Hepatocyte (in vitro differentiated cells): ENCODE measurements around the gene GCGR. TPM values are rescaled to one million over a fixed set of nuclear protein-coding genes. Genes with fewer than 3 reads are reported as not detected.

ENCODE experiments used
- DNase-seq: peaks from one replicate; pipeline ENCODE4 v3.0.0-alpha.2; 2016; ENCODE audit warnings: low spot score
- H2AFZ ChIP-seq: fragments of 200-600 bp; sonication (generic); 2 replicates; pipeline ENCODE4 v1.6.0; 2016; ENCODE audit warnings: antibody characterized with exemption, mild to moderate bottlenecking
- H3K27ac ChIP-seq: fragments of 200-600 bp; sonication (generic); 2 replicates; pipeline ENCODE4 v1.5.1; 2016; ENCODE audit warnings: mild to moderate bottlenecking
- H3K27me3 ChIP-seq: fragments of 200-600 bp; sonication (generic); 2 replicates; pipeline ENCODE4 v1.6.1; 2016
- H3K36me3 ChIP-seq: fragments of 200-600 bp; sonication (generic); replicated peaks from 2 replicates; pipeline ENCODE4 v1.5.1; 2016; ENCODE audit warnings: low read depth; ENCODE audit not compliant: insufficient read depth
- H3K4me1 ChIP-seq: fragments of 200-600 bp; sonication (generic); 2 replicates; pipeline ENCODE4 v1.5.1; 2016; ENCODE audit warnings: mild to moderate bottlenecking, moderate library complexity; ENCODE audit not compliant: insufficient read depth
- H3K4me2 ChIP-seq: fragments of 200-600 bp; sonication (generic); 2 replicates; pipeline ENCODE4 v1.6.0; 2016
- H3K4me3 ChIP-seq: fragments of 200-600 bp; sonication (generic); 2 replicates; pipeline ENCODE4 v1.5.1; 2016; ENCODE audit warnings: mild to moderate bottlenecking
- H3K79me2 ChIP-seq: fragments of 200-600 bp; sonication (generic); 2 replicates; pipeline ENCODE4 v1.6.0; 2017; ENCODE audit warnings: mild to moderate bottlenecking
- H3K9me2 ChIP-seq: fragments of 200-600 bp; sonication (generic); replicated peaks from 2 replicates; pipeline ENCODE4 v1.6.0; 2017; ENCODE audit warnings: mild to moderate bottlenecking; ENCODE audit not compliant: insufficient read depth
- H3K9me3 ChIP-seq: fragments of 200-600 bp; sonication (generic); 2 replicates; pipeline ENCODE4 v1.5.1; 2016; ENCODE audit warnings: low read depth, mild to moderate bottlenecking
- H4K20me1 ChIP-seq: fragments of 200-600 bp; sonication (generic); 2 replicates; pipeline ENCODE4 v1.6.0; 2016; ENCODE audit warnings: mild to moderate bottlenecking; ENCODE audit not compliant: insufficient read depth, poor library complexity, severe bottlenecking
- CTCF ChIP-seq: fragments of 200-600 bp; sonication (generic); IDR thresholded peaks from 2 replicates; pipeline ENCODE4 v1.5.1; 2016; ENCODE audit warnings: antibody characterized with exemption, mild to moderate bottlenecking; ENCODE audit not compliant: poor library complexity
- EZH2 ChIP-seq: fragments of 200-600 bp; sonication (generic); IDR thresholded peaks from 2 replicates; pipeline ENCODE4 v1.6.1; 2016; ENCODE audit warnings: antibody characterized with exemption, mild to moderate bottlenecking, borderline replicate concordance
- EZH2phosphoT487 ChIP-seq: fragments of 200-600 bp; sonication (generic); IDR thresholded peaks from one replicate; pipeline ENCODE4 v1.6.1; 2018; ENCODE audit warnings: antibody characterized with exemption, mild to moderate bottlenecking, low read depth, moderate library complexity; ENCODE audit not compliant: unreplicated experiment, severe bottlenecking
- WGBS: methylation state at CpG from one replicate; pipeline ENCODE4 v1.1.6; 2016; ENCODE audit warnings: low lambda C conversion rate; ENCODE audit errors: missing lambda C conversion rate; 5-methylcytosine and 5-hydroxymethylcytosine counted together
- polyA plus RNA-seq: library from polyadenylated mRNA; unstranded; fragments of >200 nt; fragmentation: Nextera tagmentation; extraction: Ambion mirVana; gene quantifications from 2 replicates; pipeline ENCODE4 v1.2.1, GENCODE V29; 2016
- total RNA-seq: library from RNA; depleted of rRNA; stranded (reverse); fragments of >200 nt; gene quantifications from 2 replicates; pipeline ENCODE4 v1.2.3, GENCODE V29; 2014

GCGR gene
- total and polyA plus RNA-seq, 2 experiments from 2014 or later: 2.9 to 3.8 TPM

DNA sequence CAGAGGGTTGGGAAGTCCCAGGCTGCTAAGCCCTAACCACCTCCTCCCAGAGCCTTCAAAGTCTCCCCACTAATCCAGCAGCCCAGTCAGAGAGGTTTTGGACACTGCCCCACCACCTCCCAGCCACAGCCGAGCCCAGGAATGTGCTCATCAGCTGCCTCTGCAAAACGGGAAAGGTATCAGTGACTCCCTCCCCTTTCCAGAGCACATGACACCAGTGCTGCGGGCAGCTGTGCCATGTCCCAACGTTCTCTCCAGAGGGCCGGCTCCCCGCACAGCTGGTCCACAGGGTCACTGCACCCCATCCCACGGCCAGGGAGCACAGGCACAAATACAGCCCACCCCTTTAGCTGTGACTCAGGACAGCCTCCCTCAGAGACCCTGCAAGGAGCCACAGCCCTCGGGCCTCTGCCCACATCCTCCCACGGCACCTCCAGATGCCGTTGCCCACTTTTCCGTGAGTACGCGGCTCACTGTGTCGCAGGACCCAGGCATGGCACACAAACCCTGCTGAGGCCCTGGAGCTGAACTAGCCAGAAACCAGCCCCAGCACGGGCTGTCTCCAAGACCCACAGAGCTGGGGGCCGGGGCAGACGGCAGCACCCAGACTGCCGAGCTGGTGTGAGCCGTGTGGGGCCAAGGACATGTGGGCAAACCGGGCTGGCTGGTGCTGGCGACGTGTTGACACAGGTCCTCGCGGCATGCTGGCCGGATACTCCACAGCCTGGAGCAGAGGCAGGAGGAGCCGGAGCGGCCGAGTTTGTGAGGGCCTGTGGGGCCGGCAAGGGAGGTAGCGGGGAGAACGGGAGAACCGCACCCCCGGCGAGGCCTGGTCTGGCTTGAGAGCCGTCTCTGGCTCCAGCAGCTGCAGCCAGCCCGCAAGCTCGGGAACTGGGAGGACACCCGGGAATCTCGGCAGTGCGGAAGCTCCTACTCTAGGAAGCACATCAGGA, 37.2 kb downstream of the GCGR start:
- H3K4me1 ChIP-seq: no peaks in the 10 kb centered on the region
- H3K27me3 ChIP-seq: no peaks in the 10 kb centered on the region
- H3K79me2 ChIP-seq: no peaks in the 10 kb centered on the region
- no peak overlapping the region for H3K4me3 ChIP-seq
- DNase-seq: no peak
- no peaks in the 10 kb centered on the region for H3K9me2 ChIP-seq
- no peaks in the 10 kb centered on the region for H4K20me1 ChIP-seq
- TF ChIP-seq CTCF: no peak
- no peak for TF ChIP-seq EZH2
- TF ChIP-seq EZH2phosphoT487: no peak
- no peak overlapping the region for H3K27ac ChIP-seq
- no peaks in the 10 kb centered on the region for H3K36me3 ChIP-seq
- WGBS: 86% methylated on average over 37 of the region's 40 CpGs
- no peak overlapping the region for H2AFZ ChIP-seq
- H3K4me2 ChIP-seq: no peak overlapping the region
- no peaks in the 10 kb centered on the region for H3K9me3 ChIP-seq

DNA sequence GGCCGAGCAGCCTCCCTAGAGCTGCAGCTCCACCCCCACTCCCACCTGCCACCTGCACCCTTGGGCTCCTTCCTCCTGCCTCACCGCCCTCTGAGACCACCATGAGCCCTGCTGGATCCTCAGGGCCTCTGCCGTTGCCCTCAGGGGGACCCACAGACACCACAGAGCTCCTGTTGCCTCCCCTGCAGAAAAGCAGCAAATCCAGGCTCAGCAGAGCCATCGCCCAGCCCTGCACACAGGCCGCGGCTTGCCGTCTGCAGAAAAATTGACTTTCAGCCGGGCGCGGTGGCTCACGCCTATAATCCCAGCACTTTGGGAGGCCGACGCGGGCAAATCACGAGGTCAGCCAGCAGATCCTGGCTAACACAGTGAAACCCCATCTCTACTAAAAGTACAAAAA, 37.9 kb downstream of the GCGR start:
- DNase-seq: no peak
- Histone ChIP-seq H3K27me3 (no peaks in the 10 kb centered on the region), H3K27ac (no peak overlapping the region), H3K4me1 (no peaks in the 10 kb centered on the region), H4K20me1 (no peaks in the 10 kb centered on the region), H3K4me3 (no peak overlapping the region), H2AFZ (no peak overlapping the region), H3K4me2 (no peak overlapping the region), H3K36me3 (no peaks in the 10 kb centered on the region), H3K9me2 (no peaks in the 10 kb centered on the region), H3K9me3 (no peaks in the 10 kb centered on the region), H3K79me2 (no peaks in the 10 kb centered on the region)
- TF ChIP-seq EZH2phosphoT487 (no peak), CTCF (no peak), EZH2 (no peak)
- WGBS: 86% methylated on average over 15 of the region's 15 CpGs

GRCh38 chr17:81842378-81842724, 38.4 kb downstream of the GCGR start:
- H3K9me2 ChIP-seq: no peaks in the 10 kb centered on the region
- 95% methylated on average over 11 of the region's 11 CpGs for WGBS
- no peak for DNase-seq
- H3K27ac ChIP-seq: no peak overlapping the region
- H4K20me1 ChIP-seq: no peaks in the 10 kb centered on the region
- no peaks in the 10 kb centered on the region for H3K9me3 ChIP-seq
- TF ChIP-seq EZH2 (no peak), EZH2phosphoT487 (no peak), CTCF (no peak)
- H2AFZ ChIP-seq: no peak overlapping the region
- H3K36me3 ChIP-seq: no peaks in the 10 kb centered on the region
- H3K4me1 ChIP-seq: no peaks in the 10 kb centered on the region
- no peak overlapping the region for H3K4me3 ChIP-seq
- H3K4me2 ChIP-seq: no peak overlapping the region
- no peaks in the 10 kb centered on the region for H3K79me2 ChIP-seq
- no peaks in the 10 kb centered on the region for H3K27me3 ChIP-seq
